GM21447 (cell line): ENCODE results near the gene EFCAB8.
"Not testable (repeated sequence)": the region's sequence is repeated elsewhere in the genome, so short reads cannot be mapped to it uniquely, and the experiment has no call there.

ENCODE experiments used
- ATAC-seq: cut with Tn5 transposase; IDR thresholded peaks from one replicate; pipeline ENCODE4 v1.9.1; 2021; ENCODE audit not compliant: unreplicated experiment

EFCAB8 gene

GRCh38 chr20:32842688-32843524 lies 15.8 kb upstream of the EFCAB8 start:
- ATAC-seq: no peak

- ATAC-seq: no peak
Observed at GRCh38 chr20:32845786-32846185, 12.9 kb upstream of the EFCAB8 start.

GRCh38 chr20:32846852-32847251 lies 11.9 kb upstream of the EFCAB8 start:
- ATAC-seq: no peak

GRCh38 chr20:32847964-32848363 lies 10.8 kb upstream of the EFCAB8 start:
- ATAC-seq: no peak

GRCh38 chr20:32848846-32849245 lies 9.9 kb upstream of the EFCAB8 start:
- ATAC-seq: no peak

- ATAC-seq: no peak
Observed at GRCh38 chr20:32849577-32849976, 9.1 kb upstream of the EFCAB8 start.

- no peak for ATAC-seq
Observed at GRCh38 chr20:32855387-32855786, 3.3 kb upstream of the EFCAB8 start.

DNA sequence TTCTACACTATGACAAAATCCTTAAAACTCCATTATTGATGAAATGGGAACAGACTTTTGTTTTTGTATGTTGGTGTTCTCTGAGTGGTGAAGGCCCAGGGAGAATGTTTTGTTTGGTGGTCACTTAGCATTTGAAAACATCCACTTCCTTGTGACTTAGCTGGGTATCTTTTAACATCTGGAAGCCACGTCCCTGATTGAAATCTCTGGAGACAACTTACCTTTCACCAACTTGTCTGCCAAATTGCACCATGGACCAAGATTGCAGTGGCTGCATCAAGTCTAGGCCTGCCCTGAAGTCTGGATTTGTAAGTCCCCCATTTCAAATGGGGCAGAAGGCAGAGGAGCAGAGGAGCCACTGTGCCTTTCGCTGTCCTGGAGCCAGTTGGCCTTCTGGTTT lies 534 bp upstream of the EFCAB8 start:
- ATAC-seq: no peak

DNA sequence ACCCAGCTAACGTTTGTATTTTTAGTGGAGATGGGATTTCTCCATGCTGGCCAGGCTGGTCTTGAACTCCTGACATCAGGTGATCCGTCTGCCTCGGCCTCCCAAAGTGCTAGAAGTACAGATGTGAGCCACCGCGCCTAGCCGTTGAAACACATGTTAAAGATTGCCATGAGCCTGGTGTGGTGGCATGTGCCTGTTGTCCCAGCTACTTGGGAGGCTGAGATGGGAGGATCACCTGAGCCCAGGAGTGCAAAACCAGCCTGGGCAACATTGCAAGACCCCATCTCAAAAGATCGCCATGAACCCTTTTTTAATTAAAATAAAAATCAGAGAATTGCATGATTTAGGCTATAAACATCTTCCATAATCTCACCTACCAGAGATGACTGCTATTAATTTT lies 2.7 kb downstream of the EFCAB8 start:
- ATAC-seq: no peak

DNA sequence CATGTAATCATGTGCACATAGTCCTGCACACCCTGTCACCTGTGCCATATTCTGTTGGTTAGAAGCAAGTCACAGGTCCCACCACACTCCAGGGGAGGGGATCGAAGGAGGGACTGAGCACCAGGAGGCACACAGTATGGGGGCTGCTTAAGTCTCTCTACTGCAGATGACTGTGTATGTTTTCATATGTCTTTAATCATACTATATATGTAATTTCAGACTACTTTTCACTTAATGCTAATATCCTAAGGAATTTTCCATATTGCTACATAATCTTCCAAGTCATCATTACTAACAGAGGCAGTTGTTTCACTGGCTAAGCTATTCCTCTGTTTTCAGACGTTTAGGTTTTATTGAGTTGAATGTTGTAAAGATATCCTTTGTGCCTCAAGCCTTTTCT lies 10.8 kb downstream of the EFCAB8 start:
- no peak for ATAC-seq

- ATAC-seq: not testable (repeated sequence)
Observed at GRCh38 chr20:32870526-32870925, 11.8 kb downstream of the EFCAB8 start.

- ATAC-seq: no peak
Observed at GRCh38 chr20:32870985-32871384, 12.3 kb downstream of the EFCAB8 start.

- ATAC-seq: no peak
Observed at GRCh38 chr20:32871627-32872160, 13.0 kb downstream of the EFCAB8 start.

DNA sequence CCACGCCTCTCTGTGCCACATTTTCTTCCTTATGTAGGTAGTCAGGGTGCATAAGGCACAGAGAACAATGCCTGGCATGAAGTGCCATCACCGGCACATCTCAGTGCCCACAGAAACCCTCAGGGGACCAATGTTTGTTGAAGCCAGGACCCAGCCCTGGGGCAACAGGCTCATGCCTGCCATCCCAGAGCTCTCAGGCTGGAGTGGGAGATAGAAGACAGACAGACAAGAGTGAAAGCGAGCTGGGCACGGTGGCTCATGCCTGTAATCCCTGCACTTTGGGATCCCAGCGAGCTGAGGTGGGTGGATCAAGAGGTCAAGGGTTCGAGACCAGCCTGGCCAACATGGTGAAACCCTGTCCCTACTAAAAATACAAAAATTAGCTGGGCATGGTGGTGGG lies 13.5 kb downstream of the EFCAB8 start:
- ATAC-seq: no peak

- ATAC-seq: no peak
Observed at GRCh38 chr20:32875673-32876072, 16.9 kb downstream of the EFCAB8 start.

DNA sequence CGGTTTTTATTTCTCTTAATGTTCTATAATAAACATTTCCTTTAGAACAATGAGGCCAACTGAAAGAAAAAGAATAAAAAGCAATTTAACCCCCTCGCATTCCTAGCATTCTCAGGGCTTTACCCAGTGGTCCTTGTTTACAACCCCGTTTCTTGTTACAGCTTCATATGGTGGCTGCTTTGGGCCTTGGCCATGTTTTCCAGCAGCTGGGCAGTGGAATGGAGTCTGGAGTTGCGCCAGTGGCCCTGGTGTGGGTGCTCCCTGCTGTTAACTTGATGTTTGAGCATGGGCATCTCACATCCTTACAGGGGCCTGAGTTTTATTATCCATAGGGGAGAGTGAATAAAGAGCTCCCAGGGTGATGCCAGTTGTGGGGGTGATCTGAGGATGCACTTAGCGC lies 18.8 kb downstream of the EFCAB8 start:
- ATAC-seq: no peak

GRCh38 chr20:32878820-32879219 lies 20.1 kb downstream of the EFCAB8 start:
- ATAC-seq: no peak

DNA sequence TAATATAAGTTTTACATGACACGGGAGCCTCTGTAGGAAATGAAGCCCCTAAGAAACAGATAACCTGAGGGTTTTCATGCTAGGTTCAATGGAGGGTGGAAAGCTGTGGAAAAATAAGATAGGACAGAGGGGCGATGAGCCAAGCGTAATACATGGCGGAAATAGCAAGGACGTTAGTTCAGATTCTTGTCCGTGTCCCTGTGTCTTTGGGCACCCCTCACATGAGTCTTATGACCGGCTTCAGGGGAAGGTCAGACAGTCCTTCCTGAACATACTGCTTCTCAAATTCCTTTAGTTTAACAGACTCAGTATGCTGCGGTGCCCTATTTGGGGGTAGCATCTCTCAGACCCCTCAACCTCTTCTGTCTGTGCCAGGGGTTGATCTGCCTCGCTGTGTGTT lies 20.8 kb downstream of the EFCAB8 start:
- no peak for ATAC-seq

GRCh38 chr20:32880635-32881034 lies 21.9 kb downstream of the EFCAB8 start:
- ATAC-seq: no peak

DNA sequence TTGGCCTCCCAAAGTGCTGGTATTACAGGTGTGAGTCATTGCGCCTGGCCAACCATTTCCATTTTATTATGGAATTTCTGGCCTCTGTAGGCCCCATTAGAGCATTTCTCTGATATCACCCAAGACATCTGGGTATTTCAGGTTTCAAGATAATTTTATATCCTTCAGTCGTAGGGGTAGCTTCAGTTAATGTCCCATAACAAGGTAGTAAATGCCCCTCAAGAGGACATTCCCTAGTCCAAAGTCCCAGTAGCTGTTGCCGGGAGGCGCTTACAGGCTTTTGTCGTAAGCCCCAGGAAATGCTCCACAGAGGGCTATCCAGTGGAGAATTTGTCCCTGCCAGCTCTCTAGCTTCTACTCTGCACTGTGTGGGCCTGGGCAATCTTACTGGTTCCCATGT lies 24.4 kb downstream of the EFCAB8 start:
- no peak for ATAC-seq

DNA sequence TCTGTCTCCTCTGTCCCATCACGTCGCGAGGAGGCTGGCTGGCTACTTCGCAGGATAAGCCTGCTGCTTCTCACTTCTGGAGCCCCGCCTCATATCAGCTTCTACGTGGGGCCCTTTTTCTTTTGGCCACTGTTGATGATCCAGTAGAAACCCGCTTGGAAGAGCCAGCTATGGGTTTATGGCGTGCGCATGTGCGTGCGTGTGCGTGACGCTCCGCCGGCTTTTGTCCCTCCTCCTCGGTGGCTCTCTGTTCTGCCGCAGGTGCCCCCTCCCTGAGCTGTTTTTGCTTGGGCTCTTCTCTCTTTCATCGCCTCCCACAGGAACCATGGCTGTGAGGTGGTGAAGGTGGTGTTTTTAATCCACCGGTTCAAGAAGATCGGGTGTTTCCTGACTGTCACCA lies 26.5 kb downstream of the EFCAB8 start:
- ATAC-seq: no peak

- no peak for ATAC-seq
Observed at GRCh38 chr20:32885952-32886351, 27.2 kb downstream of the EFCAB8 start.

DNA sequence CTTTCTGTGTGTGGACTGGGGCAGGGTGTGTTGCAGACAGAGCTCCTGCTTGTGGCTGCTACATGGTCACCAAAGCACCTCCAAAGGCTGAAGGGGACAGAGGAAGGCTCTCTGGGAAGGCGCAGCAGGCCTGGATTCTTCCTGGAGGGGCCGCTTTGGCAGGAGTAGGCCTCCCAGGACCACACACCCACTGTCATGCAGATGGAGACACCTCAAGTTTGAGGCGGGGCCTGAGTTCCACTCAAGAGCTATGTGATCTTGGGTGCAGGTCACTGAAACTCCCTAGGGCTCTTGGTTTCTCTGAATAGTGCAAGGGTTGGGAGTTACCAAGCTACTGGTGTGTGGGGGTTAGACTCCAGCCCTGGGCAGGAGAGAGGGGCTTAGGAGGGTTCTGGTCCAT lies 27.9 kb downstream of the EFCAB8 start:
- ATAC-seq: no peak
